T-helper 22 cell (primary cell): ENCODE data around the gene KLHL2.

Experiments
- DNase-seq: peaks from one replicate; pipeline ENCODE4 v3.0.0-alpha.2; 2020; ENCODE audit warnings: low read depth

The KLHL2 gene

GRCh38 chr4:165369522-165369921 is 162.2 kb downstream of the KLHL2 start:
- no peak for DNase-seq

DNA sequence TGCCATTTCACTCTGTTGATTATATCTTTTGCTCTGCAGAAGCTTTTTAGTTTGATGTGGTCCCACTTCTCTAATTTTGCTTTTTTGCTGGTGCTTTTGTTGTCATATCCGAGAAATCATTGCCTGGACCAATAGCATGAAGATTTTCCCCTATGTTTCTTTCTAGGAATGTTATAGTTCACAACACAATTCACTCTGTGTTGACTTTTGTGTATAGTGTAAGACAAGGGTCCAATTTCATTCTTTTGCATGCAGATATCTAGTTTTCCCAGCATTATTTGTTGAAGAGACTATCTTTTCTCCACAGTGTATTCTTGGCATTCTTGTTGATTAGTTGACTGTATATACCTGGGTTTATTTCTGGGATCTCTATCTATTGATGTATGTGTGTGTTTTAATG is 163.2 kb downstream of the KLHL2 start:
- no peak for DNase-seq
